Liver (tissue), 9 donors: ENCODE data around the gene PTGIS. TPM values are rescaled to one million over a fixed set of nuclear protein-coding genes. Genes with fewer than 3 reads are reported as not detected.

Source experiments
- DNase-seq: peaks from one replicate; pipeline ENCODE4 v3.0.0-alpha.2; 2017; ENCODE audit warnings: low spot score
- H3K27ac ChIP-seq, 2 donors: one replicate each; pipeline ENCODE4 v1.7.0; 2013; ENCODE audit warnings: inconsistent platforms in 2 of 2, low read length in 2 of 2, control low read depth in 1 of 2, low read depth in 1 of 2, mild to moderate bottlenecking in 1 of 2
- H3K27me3 ChIP-seq, 4 donors: one replicate each; pipeline versions ENCODE4 v1.6.1 to v1.7.0; 2013; ENCODE audit warnings: low read length in 3 of 4, inconsistent platforms in 1 of 4, mild to moderate bottlenecking in 1 of 4, moderate library complexity in 1 of 4; ENCODE audit not compliant: control insufficient read depth in 4 of 4, insufficient read depth in 4 of 4
- H3K36me3 ChIP-seq, 4 donors: one replicate each; pipeline versions ENCODE4 v1.6.1 to v1.7.0; 2013; ENCODE audit warnings: low read length in 3 of 4, mild to moderate bottlenecking in 3 of 4, low read depth in 1 of 4, moderate library complexity in 1 of 4; ENCODE audit not compliant: control insufficient read depth in 4 of 4, insufficient read depth in 3 of 4
- H3K4me1 ChIP-seq, 4 donors: one replicate each; pipeline versions ENCODE4 v1.6.1 to v1.7.0; 2013; ENCODE audit warnings: low read length in 3 of 4, mild to moderate bottlenecking in 3 of 4, moderate library complexity in 1 of 4; ENCODE audit not compliant: control insufficient read depth in 4 of 4, insufficient read depth in 4 of 4
- H3K4me3 ChIP-seq, 3 donors: one replicate each; pipeline versions ENCODE4 v1.6.1 to v1.7.0; 2013; ENCODE audit warnings: low read length in 3 of 3, control low read depth in 1 of 3, low read depth in 1 of 3, mild to moderate bottlenecking in 1 of 3
- H3K9ac ChIP-seq, 2 donors: one replicate each; pipeline ENCODE4 v1.7.0; 2013; ENCODE audit warnings: low read length in 2 of 2, mild to moderate bottlenecking in 2 of 2, moderate library complexity in 2 of 2, control low read depth in 1 of 2, low read depth in 1 of 2
- H3K9me3 ChIP-seq, 4 donors: one replicate each; pipeline versions ENCODE4 v1.6.1 to v1.7.0; 2013; ENCODE audit warnings: low read length in 3 of 4; ENCODE audit not compliant: control insufficient read depth in 4 of 4
- ATF3 ChIP-seq: IDR thresholded peaks from 2 replicates; pipeline ENCODE4 v1.6.1; 2016; ENCODE audit warnings: antibody characterized with exemption
- EGR1 ChIP-seq, 2 donors: IDR thresholded peaks; 2 replicates each; pipeline ENCODE4 v1.6.1; 2016 to 2018; ENCODE audit warnings: antibody characterized with exemption in 2 of 2, low read depth in 2 of 2
- FOXA1 ChIP-seq: IDR thresholded peaks from 2 replicates; pipeline ENCODE4 v1.6.1; 2016; ENCODE audit warnings: antibody characterized with exemption
- FOXA2 ChIP-seq: IDR thresholded peaks from 2 replicates; pipeline ENCODE4 v1.6.1; 2016; ENCODE audit warnings: antibody characterized with exemption
- GABPA ChIP-seq, 2 donors: IDR thresholded peaks in 1 of 2; conservative IDR thresholded peaks in 1 of 2; 2 replicates each; pipeline ENCODE4 v1.6.1; 2016; ENCODE audit warnings: antibody characterized with exemption in 2 of 2, mild to moderate bottlenecking in 1 of 2, moderate library complexity in 1 of 2
- HNF4A ChIP-seq, 2 donors: conservative IDR thresholded peaks; 2 replicates each; pipeline ENCODE4 v1.6.1; 2016; ENCODE audit warnings: antibody characterized with exemption in 2 of 2, mild to moderate bottlenecking in 2 of 2
- HNF4G ChIP-seq: IDR thresholded peaks from 2 replicates; pipeline ENCODE4 v1.6.1; 2016; ENCODE audit warnings: antibody characterized with exemption
- JUND ChIP-seq, 2 donors: IDR thresholded peaks; 2 replicates each; pipeline ENCODE4 v1.6.1; 2016; ENCODE audit warnings: antibody characterized with exemption in 2 of 2
- NR2F2 ChIP-seq: IDR thresholded peaks from 2 replicates; pipeline ENCODE4 v1.6.1; 2016; ENCODE audit warnings: antibody characterized with exemption
- RAD21 ChIP-seq, 2 donors: IDR thresholded peaks; 2 replicates each; pipeline ENCODE4 v1.6.1; 2016; ENCODE audit warnings: antibody characterized with exemption in 2 of 2, mild to moderate bottlenecking in 2 of 2
- RXRA ChIP-seq, 2 donors: IDR thresholded peaks; 2 replicates each; pipeline ENCODE4 v1.6.1; 2017 to 2018; ENCODE audit warnings: antibody characterized with exemption in 2 of 2, mild to moderate bottlenecking in 1 of 2
- SP1 ChIP-seq: IDR thresholded peaks from 2 replicates; pipeline ENCODE4 v1.6.1; 2018; ENCODE audit warnings: antibody characterized with exemption, mild to moderate bottlenecking
- TAF1 ChIP-seq: conservative IDR thresholded peaks from 2 replicates; pipeline ENCODE4 v1.6.1; 2016; ENCODE audit warnings: antibody characterized with exemption, mild to moderate bottlenecking
- YY1 ChIP-seq: IDR thresholded peaks from 2 replicates; pipeline ENCODE4 v1.6.1; 2016; ENCODE audit warnings: antibody characterized with exemption, mild to moderate bottlenecking
- ZBTB33 ChIP-seq: IDR thresholded peaks from 2 replicates; pipeline ENCODE4 v1.6.1; 2016; ENCODE audit warnings: antibody characterized with exemption
- WGBS: extraction: QIAGEN DNeasy Blood & Tissue Kit; methylation state at CpG from one replicate; pipeline ENCODE4 v1.1.7; 2013; 5-methylcytosine and 5-hydroxymethylcytosine counted together
- polyA plus RNA-seq, 2 donors: library from polyadenylated mRNA; stranded (reverse) in 1 of 2; unstranded in 1 of 2; fragments of 200-250 nt in 1 of 2; fragments of >200 nt in 1 of 2; fragmentation: Nextera tagmentation in 1 of 2; extraction: Ambion mirVana in 1 of 2; gene quantifications; one replicate each; pipeline versions ENCODE4 v1.2.1 to v1.2.3, GENCODE V29; 2013 to 2015
- total RNA-seq, 2 donors: library from RNA; depleted of rRNA; stranded (reverse); fragments of >200 nt; gene quantifications; one replicate each; pipeline ENCODE4 v1.2.3, GENCODE V29; 2014
- TF ChIP-seq, protein P1 (sequence below): IDR thresholded peaks from 2 replicates; pipeline ENCODE4 v1.6.1; 2016; ENCODE audit warnings: antibody characterized with exemption
- TF ChIP-seq, protein P2 (sequence below): fragments of 150-350 bp; IDR thresholded peaks from 2 replicates; pipeline ENCODE4 v1.5.1; 2017; ENCODE audit warnings: improper control_type of control experiment, low read depth, low read length; ENCODE audit not compliant: missing input control
- donor health status: healthy.
- donor health status: healthy.
- donor health status: healthy.
- donor health status: healthy.
- donor health status: healthy.

PTGIS gene
- total and polyA plus RNA-seq, 4 donors = 2.2 to 6.3 (median 3.8) TPM

DNA sequence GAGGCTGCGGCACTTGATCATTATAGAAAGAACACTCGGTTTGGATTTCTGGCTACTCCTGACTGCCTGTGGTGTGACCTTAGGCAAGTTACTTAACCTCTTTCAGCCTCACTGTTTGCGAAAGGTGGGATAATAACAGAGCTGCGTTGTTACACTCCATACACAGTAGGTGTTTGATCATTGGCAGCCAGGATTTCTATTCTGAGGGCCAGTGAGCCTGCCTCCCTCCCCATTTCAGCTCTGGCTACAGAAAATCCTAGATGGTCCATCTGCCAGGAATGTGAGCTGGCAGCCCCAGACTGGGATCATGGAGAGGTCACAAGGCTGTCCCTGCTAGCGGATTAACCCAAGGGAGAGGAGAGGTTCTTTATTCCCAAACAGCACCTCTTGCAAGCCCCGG, 88.2 kb downstream of the PTGIS start (continued):
- TF ChIP-seq RXRA (IDR thresholded peaks at IDR 0.05) = peak; percentile 63 to 87
- peak in 1 of 2 donors; percentile 41 for TF ChIP-seq JUND (IDR thresholded peaks at IDR 0.05)
- peak; percentile 64 for TF ChIP-seq NR2F2

DNA sequence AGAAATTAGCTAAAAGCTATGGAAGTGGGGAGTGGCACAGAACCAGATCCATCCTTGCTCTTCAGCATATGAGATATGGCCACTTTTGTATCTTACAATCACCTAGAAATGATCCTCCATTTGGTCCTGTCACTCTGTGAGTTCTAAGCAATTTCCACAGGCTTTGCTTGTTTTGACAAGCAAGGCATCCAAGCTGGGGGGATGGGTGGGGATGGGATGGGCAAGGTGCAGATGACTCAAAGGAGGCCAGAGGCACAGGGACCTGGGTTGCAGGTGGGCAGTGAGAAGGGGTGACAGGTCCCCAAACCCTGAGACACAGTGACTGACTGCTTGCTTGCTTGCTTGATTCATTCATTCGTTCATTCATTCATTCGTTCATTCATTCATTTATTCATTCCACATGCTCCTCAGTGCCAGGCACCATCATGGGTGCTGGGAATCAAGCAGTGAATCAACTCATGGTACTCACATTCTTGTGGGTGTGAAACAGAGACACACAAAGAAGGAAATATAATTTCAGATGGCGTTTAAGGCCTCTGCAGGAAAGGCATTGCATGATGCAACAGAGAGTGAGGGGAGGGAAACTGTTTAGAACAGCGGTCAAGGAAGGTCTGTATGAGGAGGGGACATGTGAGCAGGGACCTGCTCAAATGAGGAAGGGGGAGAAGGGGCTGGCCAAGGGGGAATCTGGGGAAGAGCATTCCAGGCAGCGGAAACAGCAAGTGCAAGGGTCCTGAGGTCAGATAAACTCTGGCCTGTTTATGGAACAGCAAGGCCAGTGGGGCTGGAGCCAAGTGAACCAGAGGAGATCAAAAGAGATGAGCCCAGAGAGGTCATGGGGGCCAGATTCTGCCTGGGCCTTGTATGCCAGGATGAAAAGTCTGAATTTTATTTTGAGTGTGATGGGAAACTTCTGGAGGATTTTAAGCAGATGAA, 88.9 kb downstream of the PTGIS start:
- WGBS = 55% methylated on average over 5 of the region's 5 CpGs
- DNase-seq = no peak
- Histone ChIP-seq H3K27ac (peak overlapping the region; percentile 58 to 63), H3K9me3 (no peaks in the 10 kb centered on the region), H3K36me3 (no peaks in the 10 kb centered on the region), H3K4me1 (peaks cover 34 to 83% (median 56%) of the 10 kb centered on the region in 4 donors), H3K9ac (no peak overlapping the region), H3K27me3 (no peaks in the 10 kb centered on the region), H3K4me3 (no peak overlapping the region)
- TF ChIP-seq NR2F2 (peak; percentile 80), HNF4A (conservative IDR thresholded peaks at IDR 0.05) (peak; percentile 57 to 67), ZBTB33 (no peak), RXRA (IDR thresholded peaks at IDR 0.05) (peak; percentile 45 to 76), FOXA1 (no peak), ATF3 (peak; percentile 64)
- TF ChIP-seq, protein P1, sequence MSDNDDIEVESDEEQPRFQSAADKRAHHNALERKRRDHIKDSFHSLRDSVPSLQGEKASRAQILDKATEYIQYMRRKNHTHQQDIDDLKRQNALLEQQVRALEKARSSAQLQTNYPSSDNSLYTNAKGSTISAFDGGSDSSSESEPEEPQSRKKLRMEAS = peak; percentile 6

- H3K9me3 ChIP-seq = no peaks in the 10 kb centered on the region
- no peak for DNase-seq
- H3K27me3 ChIP-seq = no peaks in the 10 kb centered on the region
- peak overlapping the region in 1 of 2 donors; percentile 65 for H3K9ac ChIP-seq
- H3K36me3 ChIP-seq = no peaks in the 10 kb centered on the region
- 17% methylated on average over 7 of the region's 7 CpGs for WGBS
- peaks cover 35 to 77% (median 52%) of the 10 kb centered on the region in 4 donors for H3K4me1 ChIP-seq
- no peak overlapping the region for H3K4me3 ChIP-seq
- peak overlapping the region; percentile 58 to 63 for H3K27ac ChIP-seq
- TF ChIP-seq FOXA1 (no peak), ZBTB33 (no peak), JUND (IDR thresholded peaks at IDR 0.05) (peak in 1 of 2 donors; percentile 25), ATF3 (no peak), RAD21 (IDR thresholded peaks at IDR 0.05) (peak; percentile 13 to 39), NR2F2 (no peak), EGR1 (IDR thresholded peaks at IDR 0.05; ENCODE audit: low read depth in 2 of 2) (no peak), FOXA2 (no peak), SP1 (peak; percentile 54), RXRA (IDR thresholded peaks at IDR 0.05) (peak in 1 of 2 donors; percentile 71), HNF4G (no peak), YY1 (peak; percentile 25), TAF1 (no peak), HNF4A (conservative IDR thresholded peaks at IDR 0.05) (peak in 1 of 2 donors; percentile 57), GABPA (IDR thresholded peaks at IDR 0.05 in 1 of 2, conservative IDR thresholded peaks at IDR 0.05 in 1 of 2) (no peak)
- TF ChIP-seq, protein P2, sequence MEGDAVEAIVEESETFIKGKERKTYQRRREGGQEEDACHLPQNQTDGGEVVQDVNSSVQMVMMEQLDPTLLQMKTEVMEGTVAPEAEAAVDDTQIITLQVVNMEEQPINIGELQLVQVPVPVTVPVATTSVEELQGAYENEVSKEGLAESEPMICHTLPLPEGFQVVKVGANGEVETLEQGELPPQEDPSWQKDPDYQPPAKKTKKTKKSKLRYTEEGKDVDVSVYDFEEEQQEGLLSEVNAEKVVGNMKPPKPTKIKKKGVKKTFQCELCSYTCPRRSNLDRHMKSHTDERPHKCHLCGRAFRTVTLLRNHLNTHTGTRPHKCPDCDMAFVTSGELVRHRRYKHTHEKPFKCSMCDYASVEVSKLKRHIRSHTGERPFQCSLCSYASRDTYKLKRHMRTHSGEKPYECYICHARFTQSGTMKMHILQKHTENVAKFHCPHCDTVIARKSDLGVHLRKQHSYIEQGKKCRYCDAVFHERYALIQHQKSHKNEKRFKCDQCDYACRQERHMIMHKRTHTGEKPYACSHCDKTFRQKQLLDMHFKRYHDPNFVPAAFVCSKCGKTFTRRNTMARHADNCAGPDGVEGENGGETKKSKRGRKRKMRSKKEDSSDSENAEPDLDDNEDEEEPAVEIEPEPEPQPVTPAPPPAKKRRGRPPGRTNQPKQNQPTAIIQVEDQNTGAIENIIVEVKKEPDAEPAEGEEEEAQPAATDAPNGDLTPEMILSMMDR = no peak
- TF ChIP-seq, protein P1 = peak; percentile 9
Measured at GRCh38 chr20:49478266-49478665, 89.7 kb downstream of the PTGIS start.
